ENCODE results near the gene XPC.
A peak's percentile ranks its signal among the peaks of the same experiment; 100 is the strongest.

XPC gene

DNA sequence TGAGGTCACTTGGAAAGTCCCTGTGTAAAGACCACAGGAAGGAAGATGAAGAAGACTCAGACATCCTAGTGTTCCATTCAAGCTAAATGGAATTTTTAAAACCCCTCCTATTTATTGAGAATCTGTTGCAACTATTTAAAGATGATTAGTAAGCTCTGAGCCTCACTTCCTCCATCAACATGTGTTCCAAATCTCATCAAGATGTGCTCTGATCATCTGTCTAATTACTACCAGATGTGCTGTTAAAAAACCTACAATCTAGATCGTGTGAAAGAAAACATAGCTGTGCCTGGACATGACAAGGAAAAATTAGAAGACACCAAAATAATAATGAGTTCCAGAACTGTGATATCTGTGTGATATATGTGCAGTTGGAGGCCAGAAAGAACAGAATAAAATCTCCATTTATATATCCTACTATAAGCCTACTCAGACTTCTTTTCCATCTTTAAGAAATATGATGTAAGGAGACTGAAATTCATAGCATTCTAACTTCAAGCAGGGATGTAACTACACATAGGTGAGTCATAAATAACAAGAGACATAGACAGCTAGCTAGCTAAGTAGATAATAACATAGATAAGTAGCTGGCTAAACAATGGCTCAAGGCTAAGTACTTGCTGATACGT is 7.8 kb downstream of the XPC start:
- DNase-seq (ENCODE audit: low read depth) = peak; percentile 84

DNA sequence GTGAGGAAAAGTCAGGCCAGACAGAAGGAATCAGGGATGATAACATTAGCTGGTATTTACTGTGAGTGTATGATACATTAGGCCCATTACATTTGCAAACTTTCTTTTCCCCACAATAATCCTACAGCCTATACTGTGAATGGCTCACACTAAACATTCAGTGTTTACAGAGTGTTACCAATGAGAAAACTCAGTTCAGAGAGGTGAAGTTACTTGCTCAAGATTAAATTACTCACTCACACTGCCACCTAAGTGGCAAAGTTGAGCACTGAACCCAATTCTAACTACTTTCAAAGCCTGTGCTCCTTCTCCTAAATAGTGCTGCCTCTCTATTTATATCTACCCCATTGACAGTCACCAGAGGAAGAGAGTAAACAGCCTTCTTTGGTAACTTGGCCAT is 8.5 kb downstream of the XPC start:
- no peak for DNase-seq (ENCODE audit: low read depth)

DNA sequence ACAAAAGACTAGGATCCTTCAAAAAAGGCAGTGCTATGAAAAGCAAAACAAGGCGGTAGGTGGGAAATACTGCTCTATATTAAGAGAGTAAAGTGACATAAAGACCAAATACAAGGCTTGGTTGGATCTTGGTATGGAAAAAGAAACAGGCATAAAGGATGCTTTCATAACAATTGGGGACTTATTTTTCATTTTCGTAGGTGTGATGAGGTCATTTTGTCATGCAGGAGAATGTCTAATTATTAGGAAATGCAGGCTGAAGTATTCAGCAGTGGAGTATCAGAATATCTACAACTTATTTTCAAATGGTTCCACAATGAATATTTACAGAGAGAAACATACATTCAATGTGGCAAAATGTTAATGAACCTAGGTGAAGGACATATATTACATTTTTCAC is 9.0 kb downstream of the XPC start:
- DNase-seq (ENCODE audit: low read depth) = no peak

DNA sequence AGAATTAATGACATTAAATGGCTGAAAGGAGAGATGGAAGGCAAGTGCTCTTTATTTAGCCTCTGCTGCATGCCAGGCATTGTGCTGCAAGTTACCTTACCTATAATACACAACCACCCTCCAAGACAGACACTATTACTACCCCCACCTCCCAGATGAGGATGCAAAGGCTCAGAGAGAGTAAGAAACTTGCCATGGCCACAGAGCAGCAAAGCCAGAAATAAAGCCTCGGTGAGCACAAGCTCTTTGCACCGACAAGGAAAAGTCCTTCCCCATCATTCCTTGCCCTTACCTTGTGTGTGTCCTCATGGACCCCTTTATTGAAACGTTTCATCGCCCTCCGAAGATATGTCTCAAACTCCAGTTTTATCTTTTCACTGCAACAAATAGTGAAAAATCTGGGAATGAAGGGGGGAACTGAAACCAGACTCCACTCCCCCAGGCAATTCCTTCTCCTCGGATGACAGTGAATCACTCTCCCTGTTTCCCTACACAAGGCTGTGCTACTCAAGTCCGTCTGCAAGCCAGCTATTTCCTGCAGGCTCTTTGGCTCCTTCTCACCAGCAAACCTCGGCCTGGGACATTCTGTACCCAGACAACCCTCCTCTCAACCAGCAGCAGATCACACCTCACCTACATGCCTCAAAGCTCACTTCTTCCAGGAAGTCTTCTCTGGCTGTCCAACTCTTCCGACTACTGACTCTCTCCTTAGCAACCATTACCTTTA is 11.4 kb downstream of the XPC start:
- peak; percentile 74 for DNase-seq (ENCODE audit: low read depth)

DNA sequence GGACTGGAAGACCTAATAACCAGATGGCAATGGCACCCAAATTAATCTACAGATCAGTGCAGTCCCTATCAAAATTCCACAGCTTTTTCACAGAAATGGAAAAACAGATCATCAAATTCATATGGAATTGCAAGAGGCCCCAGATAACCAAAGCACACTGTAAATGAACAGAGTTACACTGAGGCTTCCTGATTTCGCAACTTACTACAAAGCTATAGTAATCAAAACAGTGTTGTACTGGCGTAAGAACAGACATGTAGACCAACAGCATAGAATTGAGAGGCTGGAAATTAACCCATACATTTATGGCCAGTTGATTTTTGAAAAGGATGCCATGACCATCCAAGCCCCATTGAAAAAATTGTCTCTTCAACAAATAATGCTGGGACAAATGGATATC is 16.2 kb downstream of the XPC start:
- no peak for DNase-seq (ENCODE audit: low read depth)

DNA sequence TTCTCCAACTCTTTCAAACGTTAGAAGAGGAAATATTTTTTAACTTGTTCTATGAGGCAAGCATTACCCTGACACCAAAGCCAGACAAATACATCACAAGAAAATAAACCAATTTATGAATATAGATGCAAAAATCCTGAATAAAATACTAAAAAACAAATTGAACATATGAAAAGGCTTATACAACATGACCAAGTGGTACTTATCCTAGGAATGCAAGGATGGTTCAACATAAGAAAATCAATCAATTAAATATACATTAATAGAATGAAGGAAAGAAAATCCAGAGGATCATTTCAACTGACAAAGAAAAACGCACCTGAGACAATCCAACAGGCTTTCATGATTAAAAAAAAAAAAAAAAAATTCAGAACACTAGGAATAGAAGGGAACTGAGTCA is 17.1 kb downstream of the XPC start:
- no peak for DNase-seq (ENCODE audit: low read depth)

DNA sequence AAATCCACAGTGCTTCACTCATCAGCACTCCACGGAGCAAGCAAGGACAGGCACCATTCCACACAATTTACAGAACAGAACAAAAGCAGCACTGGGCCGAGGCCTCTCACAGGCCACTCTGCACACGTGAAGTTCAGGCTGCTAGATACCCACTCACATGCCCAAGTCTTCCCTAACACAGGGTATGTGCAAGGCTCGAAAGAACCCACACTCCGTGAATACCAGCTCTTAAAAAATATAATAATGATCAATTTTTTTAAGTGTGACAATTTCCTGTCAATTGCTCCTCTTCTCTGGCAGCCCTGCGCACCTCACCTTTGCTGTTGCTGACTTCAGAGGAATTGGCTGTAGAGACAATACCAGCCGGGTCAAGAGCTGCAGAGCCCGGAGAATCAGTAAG is 19.0 kb downstream of the XPC start:
- no peak for DNase-seq (ENCODE audit: low read depth)

DNA sequence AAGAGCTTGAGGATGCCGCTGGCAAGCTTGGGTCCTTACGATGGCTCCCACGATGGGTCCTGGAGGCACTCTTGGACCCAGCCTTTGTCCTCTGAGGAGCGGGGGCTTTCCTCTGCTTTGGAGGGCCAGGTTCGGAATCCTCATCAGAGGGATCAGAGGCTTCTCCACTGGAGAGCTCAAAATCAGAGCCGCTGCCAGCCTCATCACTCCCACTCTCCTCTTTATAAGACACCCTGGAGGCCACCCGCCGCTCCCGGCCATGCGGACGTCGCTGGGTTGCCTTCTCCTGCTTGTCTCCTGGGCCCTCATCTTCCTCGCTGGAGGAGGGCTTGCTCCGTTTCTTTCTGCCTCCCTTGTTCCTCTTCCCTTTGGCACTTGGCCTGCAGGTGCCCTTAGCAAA is 20.0 kb downstream of the XPC start:
- no peak for DNase-seq (ENCODE audit: low read depth)

DNA sequence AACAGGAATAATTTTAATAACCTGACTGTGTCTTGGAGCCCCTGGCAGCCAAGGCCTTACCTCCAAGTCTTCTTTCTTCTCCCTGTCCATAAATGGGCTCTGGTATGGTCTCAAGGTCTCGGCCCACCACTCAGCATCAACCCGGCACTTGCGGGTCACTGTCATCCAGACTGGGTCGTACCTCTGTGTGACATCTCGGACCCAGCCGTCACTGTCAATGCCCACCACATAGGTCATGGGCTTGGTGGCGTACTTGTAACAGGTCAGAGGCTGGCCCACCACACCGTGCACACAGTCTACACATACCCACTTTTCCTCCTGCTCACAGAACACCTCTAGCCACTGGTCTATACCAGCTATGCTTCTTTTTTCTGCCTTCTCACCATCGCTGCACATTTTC is 20.4 kb downstream of the XPC start:
- DNase-seq (ENCODE audit: low read depth) = no peak

DNA sequence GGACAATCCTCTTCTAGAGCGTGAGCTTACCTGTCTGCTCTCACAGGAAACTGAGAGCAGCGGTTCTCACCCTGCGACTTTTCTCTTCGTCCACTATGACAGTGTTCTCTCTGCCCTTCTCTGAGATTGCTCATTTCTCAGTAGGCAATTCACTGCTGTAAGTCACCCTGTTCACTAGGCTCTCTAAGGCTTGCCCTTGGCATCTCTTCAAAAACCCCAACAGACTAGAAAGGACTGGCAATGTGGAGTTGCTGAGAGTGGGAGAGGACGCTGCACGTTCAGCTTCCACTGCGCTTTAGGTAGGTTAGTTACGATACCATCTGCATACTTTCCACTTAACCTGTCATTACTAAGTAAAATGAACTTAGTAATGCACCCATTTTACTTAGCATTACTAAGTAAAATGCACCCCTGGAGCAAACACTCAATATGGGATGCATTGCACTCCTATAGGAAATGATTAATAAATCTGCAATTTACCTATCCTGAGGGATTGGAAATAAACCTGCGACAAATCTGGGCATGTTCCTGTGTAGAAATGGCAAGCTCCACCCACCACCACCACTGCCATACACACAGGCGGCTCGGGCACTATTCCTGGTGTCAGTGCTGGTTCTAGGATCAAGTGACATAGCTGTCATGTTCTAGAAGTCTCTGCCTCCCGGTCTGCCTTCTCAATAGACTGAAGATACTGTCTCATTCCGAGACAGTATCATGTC is 21.4 kb downstream of the XPC start:
- DNase-seq (ENCODE audit: low read depth) = no peak

DNA sequence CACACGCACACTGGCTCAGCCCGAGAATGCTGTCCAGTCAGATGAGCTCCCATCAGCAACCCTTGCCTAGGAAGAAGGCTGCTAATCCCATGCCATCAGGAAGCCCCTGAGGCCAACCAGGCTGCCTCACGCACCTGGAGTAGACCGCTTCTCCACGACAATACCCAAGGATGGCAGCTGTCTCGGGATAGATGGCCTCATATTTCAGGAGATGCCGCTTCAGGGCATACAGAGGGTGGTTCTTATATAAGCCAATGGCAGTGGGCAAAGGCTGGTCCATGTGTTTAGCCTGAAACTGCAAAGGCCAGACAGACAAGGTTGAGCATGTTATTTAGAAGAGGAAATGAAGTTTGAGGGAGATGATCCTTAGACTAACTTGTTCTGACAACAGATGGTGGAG is 22.2 kb downstream of the XPC start:
- no peak for DNase-seq (ENCODE audit: low read depth)

DNA sequence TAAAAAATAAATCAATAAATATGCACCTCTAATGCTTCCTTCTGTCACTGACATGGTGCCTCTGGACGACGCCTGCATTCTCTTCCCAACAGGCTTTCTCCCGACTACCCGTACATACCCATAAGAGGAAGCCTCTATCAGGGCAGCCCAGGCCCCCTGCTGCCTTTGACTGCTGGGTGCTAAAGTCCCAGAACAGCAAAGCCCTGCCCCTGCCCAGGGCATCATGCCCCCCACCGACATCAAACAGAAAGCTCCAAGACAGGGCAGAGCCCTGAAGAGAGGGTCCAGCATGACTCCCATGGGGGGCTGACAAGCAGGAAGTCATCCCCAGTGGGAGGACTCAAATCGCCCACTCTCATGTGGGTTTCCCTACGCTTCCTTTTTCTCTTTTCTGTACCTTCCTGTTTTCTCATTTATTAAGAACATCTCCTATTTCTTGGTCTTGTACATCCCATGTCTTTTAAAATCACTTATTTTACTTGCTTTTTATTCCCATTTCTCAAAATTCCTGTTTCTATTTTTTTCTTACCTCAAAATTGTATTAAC is 23.4 kb downstream of the XPC start:
- DNase-seq (ENCODE audit: low read depth) = no peak

DNA sequence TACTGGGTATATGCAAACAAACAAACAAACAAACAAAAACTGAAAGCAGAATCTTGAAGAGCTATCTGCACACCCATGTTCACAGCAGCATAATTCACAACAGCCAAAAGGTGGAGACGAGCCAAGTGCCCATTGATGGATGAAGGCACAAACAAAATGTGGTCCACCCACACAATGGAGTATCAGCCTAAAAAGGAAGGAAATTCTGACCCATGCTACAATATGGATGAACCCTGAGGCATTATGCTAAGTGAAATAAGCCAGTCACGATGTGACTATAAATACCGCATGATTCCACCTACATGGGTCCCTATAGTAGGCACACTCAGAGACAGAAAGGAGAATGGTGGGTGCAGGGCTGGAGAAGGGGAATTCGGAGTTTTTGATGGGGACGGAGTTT is 24.1 kb downstream of the XPC start:
- no peak for DNase-seq (ENCODE audit: low read depth)

DNA sequence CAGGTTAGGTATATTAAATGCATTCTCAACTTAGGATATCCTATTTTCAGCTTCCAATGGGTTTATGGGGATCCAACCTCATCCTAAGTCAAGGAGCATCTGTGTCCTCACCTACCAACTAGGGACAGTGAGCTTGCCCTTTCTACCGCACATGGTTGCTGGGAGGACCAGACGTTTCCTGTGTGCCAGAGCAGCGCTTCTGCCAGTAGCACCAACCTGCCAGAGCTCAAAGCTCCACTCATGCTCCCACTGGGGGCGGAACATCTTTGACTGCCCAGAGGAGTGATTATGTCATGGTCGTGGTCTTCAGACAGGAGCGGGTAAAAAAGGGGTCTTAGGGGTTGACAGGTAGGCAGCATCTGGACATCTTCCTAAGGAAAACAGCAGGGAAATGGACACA is 24.7 kb downstream of the XPC start:
- DNase-seq (ENCODE audit: low read depth) = no peak

DNA sequence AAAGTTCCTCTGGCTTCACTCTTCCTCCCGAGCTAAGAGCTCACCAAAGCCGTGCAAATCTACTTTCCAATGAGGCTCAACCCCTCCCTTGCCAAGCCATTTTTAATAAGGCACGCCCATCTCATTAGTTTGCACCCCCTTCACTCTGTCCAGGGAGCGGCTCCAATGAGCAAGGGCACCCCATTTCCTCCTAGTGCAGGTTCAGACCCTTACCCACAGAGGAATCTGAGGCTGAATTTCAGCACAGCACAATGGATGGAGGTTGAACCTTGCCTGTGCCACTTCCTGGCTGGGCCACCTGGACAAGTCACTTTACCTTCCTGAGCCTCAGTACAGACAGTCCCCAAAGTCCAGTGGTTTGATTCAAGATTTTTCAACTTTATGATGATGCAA is 25.4 kb downstream of the XPC start:
- no peak for DNase-seq (ENCODE audit: low read depth)

DNA sequence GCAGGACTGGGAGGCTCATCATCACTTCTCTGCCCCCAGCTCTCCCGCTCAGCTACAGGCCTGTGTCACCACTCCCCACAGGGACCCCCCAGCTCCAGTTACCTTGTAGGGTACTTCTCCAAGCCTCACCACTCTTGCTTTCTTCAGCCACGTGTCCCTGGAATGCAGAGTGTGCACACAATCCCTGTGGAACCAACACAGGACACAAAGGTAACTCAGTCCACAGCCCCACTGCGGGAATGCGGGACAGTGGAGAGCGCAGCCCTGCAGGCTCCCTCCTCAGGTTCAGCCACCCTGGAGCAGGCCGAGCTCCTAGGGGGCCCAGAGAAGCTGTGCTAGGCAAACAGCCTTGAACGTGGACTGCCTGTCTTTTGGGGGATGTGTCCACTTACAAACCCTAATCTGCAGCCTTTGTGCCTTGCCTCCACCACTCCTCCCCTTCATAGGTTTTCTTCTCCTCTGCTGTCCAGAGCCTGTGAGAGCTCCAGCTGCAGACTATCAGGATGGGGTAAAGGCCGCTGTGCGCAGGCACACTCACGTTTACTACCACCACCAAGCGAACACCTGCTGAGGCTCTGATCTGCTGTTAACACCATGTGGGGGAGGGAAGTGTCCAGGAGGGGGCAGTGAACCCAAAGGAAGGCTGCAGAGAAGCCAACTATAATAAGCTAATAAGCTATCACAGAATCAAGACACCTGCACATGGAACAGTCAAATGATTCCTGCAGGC is 26.0 kb downstream of the XPC start:
- DNase-seq (ENCODE audit: low read depth) = no peak

DNA sequence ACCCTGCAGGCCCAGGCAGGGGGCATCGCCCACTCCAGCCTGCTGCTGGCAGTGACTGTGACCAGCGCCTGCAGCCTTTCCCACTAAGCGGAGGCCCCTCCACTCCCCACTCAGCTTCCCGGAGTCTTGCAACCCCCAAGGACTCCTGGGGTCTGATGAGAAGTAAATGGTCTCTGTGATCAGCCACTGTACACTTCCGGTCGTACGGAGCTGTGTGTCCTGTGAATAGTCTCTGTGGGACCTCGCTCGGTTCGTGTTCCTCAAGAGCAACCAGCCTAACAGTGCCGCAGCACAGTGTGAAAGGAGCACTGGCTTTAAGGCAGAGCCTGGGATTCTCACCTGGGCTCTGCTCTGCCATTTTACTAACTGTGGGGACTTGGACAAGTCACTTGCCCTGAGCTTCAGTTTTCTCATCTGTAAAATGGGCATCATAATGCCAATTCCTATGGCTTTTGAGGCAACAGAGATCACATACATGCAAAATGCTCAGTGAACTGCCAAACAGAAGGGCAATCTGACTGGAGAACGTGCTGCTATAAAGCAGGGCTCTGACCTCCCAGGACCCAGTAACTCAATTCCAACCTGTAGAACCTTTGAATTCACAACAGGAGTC is 26.8 kb downstream of the XPC start:
- DNase-seq (ENCODE audit: low read depth) = no peak

DNA sequence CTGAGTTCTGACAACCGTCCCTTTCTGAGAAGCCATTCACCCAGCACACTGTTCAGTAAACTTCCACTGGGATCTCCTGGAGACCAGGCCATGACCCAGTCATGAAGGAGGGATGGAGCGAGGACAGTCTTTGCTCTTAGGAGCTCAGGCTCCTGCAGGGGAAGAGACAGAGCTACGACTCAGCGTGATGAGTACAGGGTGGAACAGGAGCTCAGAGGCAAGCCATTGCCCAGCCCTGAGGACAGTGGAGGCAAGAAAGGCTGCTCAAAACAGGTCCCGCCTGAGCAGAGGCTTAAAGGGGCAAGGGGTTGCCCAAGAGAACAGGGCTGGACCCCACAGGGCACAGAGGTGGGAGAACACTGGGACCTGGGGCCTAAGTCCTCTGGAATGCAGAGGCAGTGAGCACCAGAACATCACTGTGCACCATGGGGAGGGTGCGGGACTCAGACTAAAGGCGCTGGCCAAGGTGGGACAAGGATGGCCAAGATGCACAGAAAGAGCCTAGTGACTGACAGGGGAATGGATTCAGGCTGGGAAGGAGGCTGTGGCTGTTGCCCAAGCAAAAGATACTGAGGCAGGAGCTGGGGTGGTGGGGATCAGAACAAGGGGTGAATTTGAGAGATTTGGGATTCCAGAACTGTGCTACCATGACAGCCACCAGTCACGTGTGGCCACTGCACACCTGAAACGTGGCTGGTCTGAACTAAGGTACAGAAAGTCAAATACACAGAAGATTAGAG is 27.7 kb downstream of the XPC start:
- DNase-seq (ENCODE audit: low read depth) = no peak

DNA sequence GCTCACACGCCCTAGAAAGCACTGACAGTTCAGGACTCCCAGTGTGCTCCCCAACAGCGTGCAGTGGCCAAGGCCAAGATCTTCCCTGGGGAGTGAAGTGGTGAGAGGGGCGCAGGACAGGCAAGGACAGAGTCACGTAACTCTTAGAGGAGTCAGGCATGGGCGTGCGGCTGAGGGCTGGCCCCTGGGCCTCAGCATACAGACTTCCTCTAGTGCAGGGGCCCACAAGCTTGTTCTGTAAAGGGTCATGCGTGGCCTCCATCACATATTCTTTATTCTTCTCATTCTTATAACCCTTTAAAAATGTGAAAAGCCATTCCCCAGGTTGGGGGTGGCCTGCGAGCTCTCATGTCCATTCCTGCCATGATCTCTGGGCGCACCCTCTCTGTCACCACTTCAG is 28.3 kb downstream of the XPC start:
- no peak for DNase-seq (ENCODE audit: low read depth)

DNA sequence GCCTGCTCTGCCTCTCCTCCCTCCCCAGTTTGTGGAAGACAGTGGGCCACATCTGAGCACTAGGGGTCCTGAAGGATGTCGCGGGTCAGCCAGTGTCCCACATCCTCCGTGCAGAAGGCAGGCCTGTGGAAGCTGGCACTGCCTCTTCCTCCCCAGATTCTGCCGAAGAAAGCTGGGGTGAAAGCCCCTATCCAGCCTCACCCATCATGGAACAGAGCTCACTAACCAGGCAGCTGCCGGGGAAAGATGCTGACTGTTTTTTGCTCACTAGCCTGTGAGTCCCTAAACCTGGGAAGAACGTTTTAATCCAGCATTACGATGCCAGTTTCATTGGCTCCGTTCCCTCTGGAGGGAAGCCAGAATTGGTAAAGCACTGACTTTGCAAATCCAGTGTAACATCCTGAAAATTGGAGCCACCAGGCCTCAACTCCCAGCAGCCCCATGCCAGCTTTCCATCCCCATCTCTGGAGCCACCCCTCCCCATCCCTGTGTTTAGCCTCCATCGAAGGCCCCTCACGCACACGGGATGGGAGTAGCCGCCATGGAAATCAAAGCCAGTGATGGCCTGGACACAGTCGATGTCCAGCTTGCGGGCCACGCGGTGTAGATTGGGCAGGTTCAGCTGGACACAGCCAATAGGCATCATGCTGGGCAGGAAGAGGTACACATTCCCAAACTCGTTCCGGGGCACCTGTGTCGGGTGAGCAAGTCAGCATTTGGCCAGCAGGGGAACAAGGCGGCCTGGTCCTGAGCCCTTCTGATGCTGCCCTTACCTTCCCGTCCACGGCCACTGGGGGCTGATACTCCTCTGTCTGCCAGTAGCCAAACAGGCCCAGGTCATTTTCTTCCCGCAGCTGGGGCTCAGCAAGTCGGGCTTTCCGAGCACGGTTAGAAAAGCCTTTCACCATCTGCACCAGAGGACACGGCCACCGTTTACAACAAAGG is 30.1 kb downstream of the XPC start:
- DNase-seq (ENCODE audit: low read depth) = no peak
